COR-L47 (cell line): ENCODE results near the gene KIRREL1.

Experiments
- DNase-seq: peaks from one replicate; lab custom pipeline; 2025; lab: John Stamatoyannopoulos, UW

The KIRREL1 gene

GRCh38 chr1:158007667-158008386 lies 14.4 kb downstream of the KIRREL1 start:
- DNase-seq = peak; percentile 71

- no peak for DNase-seq
Measured at GRCh38 chr1:158008630-158009029, 15.2 kb downstream of the KIRREL1 start.

- no peak for DNase-seq
Measured at GRCh38 chr1:158011714-158012113, 18.3 kb downstream of the KIRREL1 start.

- peak; percentile 22 for DNase-seq
Measured at GRCh38 chr1:158013840-158014730, 20.6 kb downstream of the KIRREL1 start.

DNA sequence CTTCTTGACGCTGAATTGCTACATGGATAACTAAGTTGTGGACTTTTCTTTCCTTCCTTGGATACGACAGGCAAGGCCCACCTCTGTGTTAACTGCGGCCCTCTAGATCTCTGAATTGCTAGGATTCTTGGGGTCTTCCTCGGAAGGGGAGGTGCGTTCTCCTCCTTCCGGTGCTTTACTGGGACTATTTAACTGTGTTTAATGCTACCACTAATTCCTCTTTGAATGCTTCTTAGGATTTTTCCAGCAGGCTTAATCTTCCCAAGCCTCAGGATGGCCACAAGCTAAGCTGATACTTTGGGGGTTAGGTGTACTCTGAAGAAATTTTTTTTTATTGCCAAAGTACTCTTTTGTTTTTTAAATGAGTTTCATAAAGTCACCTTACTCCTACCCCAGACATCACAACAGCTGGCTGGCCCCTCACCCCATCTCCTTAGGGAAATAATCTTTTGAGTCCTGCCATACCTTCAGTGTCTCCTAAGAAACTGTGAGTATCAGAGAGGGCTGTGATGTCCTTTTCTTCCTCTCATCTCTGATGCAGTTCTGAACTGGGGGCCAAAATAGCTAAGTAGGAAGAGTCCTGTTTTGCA lies 21.4 kb downstream of the KIRREL1 start:
- no peak for DNase-seq

- DNase-seq = no peak
Measured at GRCh38 chr1:158016651-158017335, 23.3 kb downstream of the KIRREL1 start.

DNA sequence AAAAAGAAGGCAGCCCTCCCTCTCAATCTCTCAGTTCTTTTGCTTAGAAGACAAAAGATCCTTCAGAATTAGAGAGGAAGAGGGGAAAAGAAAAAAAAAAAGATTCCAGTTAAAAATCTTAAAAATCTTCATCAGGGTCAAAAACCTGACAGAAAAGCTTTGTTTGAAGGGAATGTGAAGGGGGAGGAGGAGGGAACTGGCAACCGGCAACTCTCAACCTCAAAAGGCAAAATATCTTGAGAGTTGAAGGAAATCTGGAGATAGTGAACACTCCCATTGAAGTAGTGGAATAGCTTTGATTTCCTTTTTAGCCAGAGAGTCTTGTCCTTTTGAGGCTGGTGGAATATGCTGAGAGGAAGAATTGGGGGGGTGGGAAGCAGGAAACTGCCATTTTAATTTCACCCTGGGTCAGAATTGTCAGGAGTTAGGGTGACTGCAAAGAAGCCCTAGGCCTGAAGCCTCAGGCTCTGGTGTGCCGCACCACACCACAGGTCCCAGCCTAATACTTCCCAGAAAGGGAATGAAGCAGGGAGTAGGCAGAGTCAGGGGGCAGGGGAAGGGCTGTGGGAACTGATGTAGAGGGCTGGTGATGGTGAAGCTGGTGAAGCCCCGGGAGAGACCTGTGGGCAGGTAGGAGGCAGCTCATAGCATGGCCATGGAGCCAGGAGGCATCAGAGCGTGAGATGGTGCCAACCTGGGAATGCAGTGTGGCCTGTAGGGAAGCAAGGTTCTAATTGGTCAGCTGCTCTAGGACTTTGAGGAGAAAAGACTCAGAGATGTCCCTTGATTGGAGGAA lies 24.6 kb downstream of the KIRREL1 start:
- DNase-seq = no peak

DNA sequence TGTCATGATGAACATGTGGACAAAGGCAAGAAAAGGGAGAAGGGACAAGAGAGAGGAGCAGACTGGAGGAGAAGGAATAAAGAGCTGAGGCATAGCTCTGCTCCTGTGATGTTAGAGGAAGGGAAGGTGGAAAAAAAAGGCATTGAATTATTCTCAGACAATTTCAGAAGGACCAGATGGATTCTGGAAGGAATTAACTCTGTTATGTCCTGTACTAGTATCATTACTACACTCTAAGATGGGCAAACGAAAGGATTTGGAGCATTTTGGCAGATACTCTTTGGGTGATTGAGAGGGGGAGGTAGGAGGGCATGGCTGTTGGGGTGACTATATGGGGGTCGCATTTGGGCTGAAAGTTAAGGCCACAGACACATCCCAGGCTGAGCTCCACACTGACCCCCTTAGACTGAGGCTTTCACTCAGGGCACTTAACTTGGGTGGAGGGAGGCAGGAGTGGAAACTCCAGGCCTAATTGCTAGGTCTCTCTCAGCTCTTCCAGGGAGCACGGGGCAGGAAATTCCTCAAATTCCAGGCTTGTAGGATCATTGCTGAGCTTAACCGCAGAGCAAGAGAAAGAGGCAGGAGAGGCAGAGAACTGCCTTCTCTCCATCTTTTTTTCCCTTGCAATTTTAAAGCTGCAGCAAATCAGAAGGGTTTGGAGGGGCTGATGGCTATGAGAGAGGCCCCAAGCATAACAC lies 25.9 kb downstream of the KIRREL1 start:
- no peak for DNase-seq

DNA sequence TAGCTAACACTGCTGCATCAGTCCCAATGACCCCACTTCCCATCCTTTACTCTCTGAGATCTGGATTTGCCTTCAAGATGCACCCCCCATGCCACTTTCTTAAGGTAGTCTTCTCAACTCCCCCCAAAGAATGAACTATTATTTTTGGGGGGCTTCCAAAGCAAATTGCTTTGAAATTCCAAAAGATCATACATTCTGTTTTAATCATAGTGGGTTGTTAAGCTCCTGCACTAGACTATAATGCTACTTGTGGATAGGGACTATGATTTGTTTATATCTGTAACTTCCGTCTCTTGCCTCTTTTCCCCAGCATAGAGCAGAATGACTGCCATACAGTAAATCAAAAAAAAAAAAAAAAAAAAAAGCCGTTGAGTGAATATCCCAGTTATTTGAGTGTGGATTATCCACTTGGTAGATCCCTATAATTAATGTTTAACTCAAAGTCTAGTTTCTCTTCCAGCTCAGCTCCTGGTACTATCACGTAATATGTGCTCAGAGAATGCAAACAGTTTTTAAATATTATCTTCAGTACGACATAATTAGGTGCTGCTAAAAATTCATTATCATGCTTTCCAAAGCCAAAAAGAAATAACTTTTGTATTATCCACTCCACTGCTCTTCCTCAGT lies 26.9 kb downstream of the KIRREL1 start:
- DNase-seq = no peak

- DNase-seq = no peak
Measured at GRCh38 chr1:158020886-158021620, 27.6 kb downstream of the KIRREL1 start.

GRCh38 chr1:158021721-158022120 lies 28.3 kb downstream of the KIRREL1 start:
- DNase-seq = peak; percentile 22

DNA sequence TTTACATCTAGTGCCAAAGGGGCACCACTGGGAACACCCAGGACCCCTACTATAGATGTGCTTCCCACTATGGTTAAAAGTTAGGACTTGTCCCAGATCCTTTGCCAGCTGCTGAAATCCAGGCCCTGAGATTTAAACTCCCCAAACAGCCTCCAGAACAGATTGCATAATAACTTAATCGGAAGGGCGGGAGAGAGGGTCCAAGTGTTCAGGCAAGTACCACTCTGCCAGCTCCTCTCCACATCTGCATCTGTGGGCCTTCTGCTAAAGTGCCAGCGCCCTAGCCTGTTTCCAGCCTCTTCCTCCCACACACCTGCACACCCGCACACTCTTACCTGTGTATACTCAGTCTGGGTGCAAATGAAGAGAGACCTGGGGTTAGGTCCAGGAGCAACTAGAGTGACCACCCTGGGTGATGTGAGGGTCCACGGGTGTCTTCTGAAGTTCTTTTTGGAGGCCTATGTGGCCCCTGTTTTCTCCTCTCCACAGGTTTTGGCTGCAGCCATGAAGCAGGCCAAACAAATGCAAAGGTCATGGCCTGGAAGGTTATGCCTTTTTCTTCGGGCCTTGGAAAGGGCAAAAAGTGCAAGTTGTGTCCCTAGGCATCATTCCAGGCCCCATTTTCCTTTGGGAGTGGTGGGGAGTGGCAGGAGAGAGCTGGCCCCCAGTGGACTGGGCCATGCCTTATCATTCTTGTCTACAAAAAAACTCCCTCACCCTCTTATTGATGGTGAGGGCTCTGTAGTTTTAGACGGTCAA lies 29.3 kb downstream of the KIRREL1 start:
- no peak for DNase-seq

DNA sequence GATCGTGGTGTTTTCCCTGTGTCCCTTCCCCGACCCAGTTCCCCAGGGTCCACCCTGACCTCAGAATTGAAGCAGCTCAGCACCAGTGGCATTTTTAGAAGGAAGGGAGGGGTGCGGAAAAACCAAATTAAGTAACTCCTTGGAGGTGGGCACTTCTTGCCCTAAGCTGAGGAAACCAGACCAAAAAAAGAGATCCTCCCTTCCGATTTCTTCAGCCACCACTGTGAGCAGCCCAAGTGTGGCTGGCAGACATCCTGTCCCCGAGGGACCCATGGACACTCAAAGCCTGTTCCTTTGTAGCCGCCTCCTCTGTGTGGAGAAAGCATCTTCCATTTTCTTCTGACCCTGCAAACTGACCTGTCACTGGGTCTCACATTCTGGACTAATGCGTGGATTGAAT lies 31.3 kb downstream of the KIRREL1 start:
- DNase-seq = no peak

DNA sequence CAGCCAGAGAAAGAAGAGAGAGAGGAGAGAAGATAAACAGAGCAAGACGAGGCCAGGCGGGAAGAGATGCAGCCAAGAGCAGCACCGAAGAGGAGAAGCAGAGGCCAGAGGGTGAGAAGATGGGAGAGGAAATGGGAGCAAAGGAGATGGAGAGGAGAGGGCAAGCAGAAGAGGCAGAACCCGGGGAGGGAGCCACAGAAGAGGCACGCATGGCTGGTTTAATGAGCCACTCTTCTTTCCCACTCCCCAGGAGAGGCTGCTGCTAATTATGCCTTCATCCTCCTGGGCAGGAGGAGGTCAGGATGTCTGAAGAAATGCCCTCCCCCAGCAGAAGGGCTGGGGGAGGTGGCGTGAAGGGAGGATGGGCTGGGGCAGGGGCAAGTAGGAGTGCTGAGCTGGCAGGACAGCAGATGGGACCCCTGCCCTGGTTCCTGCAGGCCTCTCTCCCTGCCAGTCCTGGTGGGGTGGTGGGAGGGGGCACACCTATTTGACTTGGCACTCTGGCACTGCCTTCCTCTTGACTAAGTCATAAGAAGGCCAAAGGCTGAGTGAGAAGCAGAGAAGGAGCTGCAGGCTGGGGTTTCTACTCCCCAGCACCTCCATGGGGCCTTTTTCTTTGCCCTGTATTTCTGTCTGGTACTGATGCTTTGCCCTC lies 32.3 kb downstream of the KIRREL1 start:
- no peak for DNase-seq

- no peak for DNase-seq
Measured at GRCh38 chr1:158026651-158027050, 33.2 kb downstream of the KIRREL1 start.

GRCh38 chr1:158027508-158027907 lies 34.1 kb downstream of the KIRREL1 start:
- no peak for DNase-seq

- no peak for DNase-seq
Measured at GRCh38 chr1:158028969-158029368, 35.5 kb downstream of the KIRREL1 start.

DNA sequence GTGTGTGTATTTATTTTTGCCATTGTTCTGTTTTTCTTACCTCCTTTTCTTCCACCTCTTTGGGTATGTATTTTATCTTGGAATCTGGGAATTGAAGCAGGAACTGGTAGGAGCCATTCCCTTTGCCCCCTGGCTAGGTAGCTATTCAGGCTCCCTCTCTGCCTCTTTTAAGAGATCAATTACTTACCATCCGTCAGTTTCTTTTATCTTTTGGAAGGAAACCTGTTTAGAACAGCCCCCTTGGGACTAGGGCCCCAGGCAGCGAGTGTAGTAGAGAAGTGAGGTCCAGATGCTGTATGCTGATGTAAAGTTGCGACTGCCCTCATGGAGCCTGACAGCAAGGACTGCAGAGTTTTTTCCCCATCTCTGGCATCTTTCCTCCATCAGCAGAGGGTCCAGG lies 41.6 kb downstream of the KIRREL1 start:
- DNase-seq = no peak
